ENCODE data around the gene MCIDAS. TPM values are rescaled to one million over a fixed set of nuclear protein-coding genes. Genes with fewer than 3 reads are reported as not detected.

MCIDAS gene
- total and polyA plus RNA-seq, 2 of the 4 experiments (the other 2 are of a cell fraction), result not detected

DNA sequence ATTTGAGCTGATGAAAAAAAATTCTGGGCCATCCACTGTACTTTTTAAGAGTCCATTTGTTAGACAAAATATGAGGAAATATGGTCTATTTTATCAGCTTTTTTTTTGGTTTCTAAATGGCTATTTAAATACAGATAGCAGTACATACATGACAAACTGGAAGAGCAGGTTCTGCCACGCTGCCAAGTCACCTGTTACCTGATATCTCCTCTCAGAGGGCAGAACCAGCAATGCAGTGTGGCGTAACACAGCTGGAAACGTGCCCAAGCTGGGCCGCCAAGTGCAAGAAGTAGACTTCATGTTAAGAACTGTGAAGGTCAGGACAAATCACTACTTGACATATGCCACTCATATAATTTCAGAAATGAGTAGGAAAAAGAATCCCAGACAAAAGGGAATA lies 8.1 kb downstream of the MCIDAS start:
- TF ChIP-seq NFE2L2 (IDR thresholded peaks at IDR 0.05; ENCODE audit: low read depth, low read length) (no peak), BHLHE40 (IDR thresholded peaks at IDR 0.05; ENCODE audit: low read depth, low read length) (no peak)
- Histone ChIP-seq H3K9me3 (ENCODE audit: control insufficient read depth, insufficient read depth, low read length) (peaks cover 13% of the 10 kb centered on the region), H2AK5ac (ENCODE audit: low read depth, low read length) (no peak overlapping the region), H3K14ac (replicated peaks; ENCODE audit: low read depth, low read length) (no peak overlapping the region), H4K20me1 (ENCODE audit: insufficient read depth, low read length) (peaks cover 9% of the 10 kb centered on the region; the same call in 1 of the 2 replicates), H4K5ac (ENCODE audit: low read depth, low read length) (no peak overlapping the region), H2BK15ac (ENCODE audit: low read depth, low read length) (no peak overlapping the region), H3K79me1 (ENCODE audit: low read depth in 1 of 2, low read length in 2 of 2) (no peaks in the 10 kb centered on the region), H2BK5ac (ENCODE audit: low read depth, low read length, poor library complexity, severe bottlenecking) (no peak overlapping the region), H4K91ac (ENCODE audit: insufficient read depth, low read depth, low read length) (no peak overlapping the region), H3K27me3 (ENCODE audit: control insufficient read depth, insufficient read depth, low read length) (peaks cover 72% of the 10 kb centered on the region), H4K8ac (ENCODE audit: low read depth in 2 of 2, low read length in 2 of 2) (no peak overlapping the region), H3K56ac (ENCODE audit: extremely low read depth, insufficient read depth, low read length) (no peak overlapping the region), H3K36me3 (ENCODE audit: control insufficient read depth, insufficient read depth, low read length) (no peaks in the 10 kb centered on the region), H2BK20ac (ENCODE audit: low read depth, low read length) (no peak overlapping the region), H3K27ac (ENCODE audit: insufficient read depth, low read length) (no peak overlapping the region), H3K4me1 (ENCODE audit: control insufficient read depth, insufficient read depth, low read length) (peaks cover 2% of the 10 kb centered on the region; the same call in 1 of the 2 replicates), H3K4me3 (ENCODE audit: insufficient read depth, low read depth, low read length) (no peak overlapping the region), H3K18ac (ENCODE audit: low read depth, low read length) (no peak overlapping the region), H2AFZ (replicated peaks; ENCODE audit: low read length, poor library complexity) (no peak overlapping the region), H3K9me1 (ENCODE audit: insufficient read depth, low read length) (no peaks in the 10 kb centered on the region), H3K4me2 (ENCODE audit: low read depth, low read length) (no peak overlapping the region), H3K9ac (ENCODE audit: low read depth, low read length) (no peak overlapping the region), H3K4ac (ENCODE audit: low read depth, low read length) (no peak overlapping the region), H2BK120ac (ENCODE audit: low read depth, low read length) (no peak overlapping the region), H2AK9ac (replicated peaks; ENCODE audit: low read depth, low read length, poor library complexity) (no peak overlapping the region), H3K23ac (ENCODE audit: low read depth, low read length) (no peak overlapping the region)
- ATAC-seq (ENCODE audit: low read depth) (no peak), DNase-seq (no peak)
- POLR2A ChIA-PET (ENCODE audit: unreplicated experiment), result no interaction called here
- in situ Hi-C loops (cut with MboI; ENCODE audit: low sequenced_read_pairs) (no loop called here), dilution Hi-C loops (cut with HindIII; ENCODE audit: low sequenced_read_pairs, unreplicated experiment) (no loop called here), intact Hi-C loops (cut with micrococcal nuclease) (no loop called here)
- CTCF ChIA-PET, result interaction anchor here (0.9 kb wide), 1 partner anchor 9 kb away, joined by 3 read pairs; no protein-coding TSS in a partner anchor
- BruUV-seq (replicated peaks), result no TSS peak
- WGBS, 2 experiments (ENCODE audit: extremely low coverage in 2 of 2, insufficient read length in 1 of 2), result no CpG with 5 or more reads among the region's 4 CpGs

Measured in IMR-90 (cell line).